CD8-positive, alpha-beta memory T cell (primary cell): ENCODE results near the gene ZCCHC17. TPM values are rescaled to one million over a fixed set of nuclear protein-coding genes. Genes with fewer than 3 reads are reported as not detected.

Experiments
- CTCF ChIA-PET: fragments of 350-600 bp; sonication (Branson Sonifier 250); formaldehyde crosslinking; loops from one replicate; lab custom pipeline; 2021; ENCODE audit warnings: antibody characterized with exemption; lab: Charles Lee
- POLR2A ChIA-PET: fragments of 350-600 bp; sonication (Branson Sonifier 250); formaldehyde crosslinking; loops from one replicate; lab custom pipeline; 2021; ENCODE audit warnings: antibody characterized with exemption; lab: Charles Lee
- DNase-seq, 5 donors: peaks; one replicate each; pipeline versions ENCODE4 v3.0.0 to v3.0.0-alpha.2; 2020 to 2022; ENCODE audit warnings: mixed read lengths in 1 of 5
- H3K27ac ChIP-seq: one replicate; pipeline ENCODE4 v1.7.0; 2013; ENCODE audit warnings: low read depth, mild to moderate bottlenecking, low read length, moderate library complexity
- H3K27me3 ChIP-seq: 2 replicates; pipeline ENCODE4 v1.7.0; 2013; ENCODE audit warnings: low read length, mild to moderate bottlenecking; ENCODE audit not compliant: insufficient read depth, poor library complexity, severe bottlenecking
- H3K36me3 ChIP-seq: 2 replicates; pipeline ENCODE4 v1.7.0; 2013; ENCODE audit warnings: mild to moderate bottlenecking, low read length, moderate library complexity; ENCODE audit not compliant: insufficient read depth
- H3K4me1 ChIP-seq: 2 replicates; pipeline ENCODE4 v1.7.0; 2013; ENCODE audit warnings: mild to moderate bottlenecking, low read length, moderate library complexity; ENCODE audit not compliant: insufficient read depth
- H3K4me3 ChIP-seq: 2 replicates; pipeline ENCODE4 v1.7.0; 2013; ENCODE audit warnings: mild to moderate bottlenecking, low read length
- H3K9me3 ChIP-seq: 2 replicates; pipeline ENCODE4 v1.7.0; 2013; ENCODE audit warnings: mild to moderate bottlenecking, low read length
- H3K27ac Mint-ChIP-seq, 8 donors: one replicate each; pipeline ENCODE4 v1.8.0; 2020 to 2021; ENCODE audit warnings: mixed read lengths in 8 of 8, mild to moderate bottlenecking in 6 of 8, inconsistent platforms in 3 of 8, moderate library complexity in 3 of 8
- H3K27me3 Mint-ChIP-seq, 2 donors: one replicate each; pipeline ENCODE4 v1.8.0; 2020 to 2021; ENCODE audit warnings: mixed read lengths in 2 of 2, mild to moderate bottlenecking in 1 of 2, moderate library complexity in 1 of 2
- H3K36me3 Mint-ChIP-seq, 3 donors: one replicate each; pipeline ENCODE4 v1.8.0; 2020 to 2021; ENCODE audit warnings: mixed read lengths in 3 of 3, inconsistent platforms in 1 of 3, mild to moderate bottlenecking in 1 of 3
- H3K4me1 Mint-ChIP-seq, 3 donors: one replicate each; pipeline ENCODE4 v1.8.0; 2020 to 2021; ENCODE audit warnings: mixed read lengths in 3 of 3, inconsistent platforms in 1 of 3, mild to moderate bottlenecking in 1 of 3
- H3K4me3 Mint-ChIP-seq, 7 donors: one replicate each; pipeline ENCODE4 v1.8.0; 2020 to 2021; ENCODE audit warnings: mixed read lengths in 7 of 7, mild to moderate bottlenecking in 6 of 7, moderate library complexity in 4 of 7, inconsistent platforms in 2 of 7
- H3K9me3 Mint-ChIP-seq, 5 donors: one replicate each; pipeline ENCODE4 v1.8.0; 2020 to 2022; ENCODE audit warnings: mixed read lengths in 5 of 5, mild to moderate bottlenecking in 3 of 5, moderate library complexity in 2 of 5, inconsistent platforms in 1 of 5
- polyA plus RNA-seq: library from polyadenylated mRNA; unstranded; fragments of 300-500 nt; fragmentation: Illumina TruSeq; gene quantifications from one replicate; pipeline ENCODE4 v1.2.3, GENCODE V29; 2021
- total RNA-seq, 2 experiments: library from RNA; stranded (reverse); gene quantifications; one replicate each; pipeline ENCODE4 v1.2.3, GENCODE V29; 2021

Gene ZCCHC17
- total and polyA plus RNA-seq, 3 experiments from 2014 or later = 30.4 to 51.0 (median 30.8) TPM

GRCh38 chr1:31362032-31362431, 65.2 kb downstream of the ZCCHC17 start:
- Histone ChIP-seq H3K9me3 (no peaks in the 10 kb centered on the region), H3K27ac (no peak overlapping the region), H3K4me1 (no peaks in the 10 kb centered on the region), H3K27me3 (no peaks in the 10 kb centered on the region), H3K36me3 (peaks cover 6% of the 10 kb centered on the region), H3K4me3 (no peak overlapping the region)
- no peak for DNase-seq
- H3K27ac Mint-ChIP-seq = no peak overlapping the region
- no peak overlapping the region for H3K4me3 Mint-ChIP-seq
- peaks cover 0 to 2% (median 0%) of the 10 kb centered on the region in 3 donors for H3K4me1 Mint-ChIP-seq
- peaks cover 8 to 75% (median 25%) of the 10 kb centered on the region in 3 donors for H3K36me3 Mint-ChIP-seq
- H3K27me3 Mint-ChIP-seq = no peaks in the 10 kb centered on the region
- POLR2A ChIA-PET = no interaction called here
- CTCF ChIA-PET = no interaction called here
- H3K9me3 Mint-ChIP-seq = no peaks in the 10 kb centered on the region

GRCh38 chr1:31364561-31365250, 67.9 kb downstream of the ZCCHC17 start:
- H3K4me1 Mint-ChIP-seq = no peaks in the 10 kb centered on the region
- H3K9me3 ChIP-seq = no peaks in the 10 kb centered on the region
- H3K4me3 Mint-ChIP-seq = no peak overlapping the region
- ChIA-PET POLR2A (no interaction called here), CTCF (no interaction called here)
- no peak overlapping the region for H3K27ac Mint-ChIP-seq
- no peaks in the 10 kb centered on the region for H3K27me3 Mint-ChIP-seq
- no peaks in the 10 kb centered on the region for H3K9me3 Mint-ChIP-seq
- H3K27ac ChIP-seq = no peak overlapping the region
- peaks cover 0 to 59% (median 15%) of the 10 kb centered on the region in 3 donors for H3K36me3 Mint-ChIP-seq
- H3K36me3 ChIP-seq = peaks cover 6% of the 10 kb centered on the region
- no peak overlapping the region for H3K4me3 ChIP-seq
- no peaks in the 10 kb centered on the region for H3K27me3 ChIP-seq
- DNase-seq = no peak
- H3K4me1 ChIP-seq = no peaks in the 10 kb centered on the region

- no peak overlapping the region for H3K27ac Mint-ChIP-seq
These were observed 70.0 kb downstream of the ZCCHC17 start for GRCh38 chr1:31366796-31367195.

GRCh38 chr1:31368611-31369107, 71.8 kb downstream of the ZCCHC17 start:
- POLR2A ChIA-PET = no interaction called here
- Mint-ChIP-seq H3K36me3 (peaks cover 0 to 35% (median 13%) of the 10 kb centered on the region in 3 donors), H3K27ac (peak overlapping the region in 1 of 8 donors; percentile 17), H3K4me3 (no peak overlapping the region), H3K4me1 (peaks cover 7 to 15% (median 12%) of the 10 kb centered on the region in 3 donors), H3K9me3 (no peaks in the 10 kb centered on the region), H3K27me3 (no peaks in the 10 kb centered on the region)
- no peak overlapping the region for H3K27ac ChIP-seq
- no peak for DNase-seq
- H3K4me1 ChIP-seq = peaks cover 8% of the 10 kb centered on the region
- H3K4me3 ChIP-seq = no peak overlapping the region
- H3K9me3 ChIP-seq = no peaks in the 10 kb centered on the region
- CTCF ChIA-PET = no interaction called here
- H3K36me3 ChIP-seq = peaks cover 6% of the 10 kb centered on the region
- no peaks in the 10 kb centered on the region for H3K27me3 ChIP-seq

More at GRCh38 chr1:31366796-31367195, 70.0 kb downstream of the ZCCHC17 start:
- POLR2A ChIA-PET = no interaction called here
- H3K36me3 ChIP-seq = peaks cover 6% of the 10 kb centered on the region
- Mint-ChIP-seq H3K36me3 (peaks cover 0 to 46% (median 13%) of the 10 kb centered on the region in 3 donors), H3K4me1 (no peaks in the 10 kb centered on the region), H3K27me3 (no peaks in the 10 kb centered on the region), H3K9me3 (no peaks in the 10 kb centered on the region), H3K4me3 (no peak overlapping the region)
- no peak overlapping the region for H3K27ac ChIP-seq
- no peaks in the 10 kb centered on the region for H3K9me3 ChIP-seq
- no peak for DNase-seq
- H3K4me3 ChIP-seq = no peak overlapping the region
- no peaks in the 10 kb centered on the region for H3K27me3 ChIP-seq
- H3K4me1 ChIP-seq = no peaks in the 10 kb centered on the region
- CTCF ChIA-PET = no interaction called here

- no peak for DNase-seq
- no peaks in the 10 kb centered on the region for H3K9me3 Mint-ChIP-seq
- Histone ChIP-seq H3K9me3 (no peaks in the 10 kb centered on the region), H3K27ac (no peak overlapping the region), H3K4me3 (no peak overlapping the region), H3K4me1 (peaks cover 8% of the 10 kb centered on the region), H3K27me3 (no peaks in the 10 kb centered on the region), H3K36me3 (no peaks in the 10 kb centered on the region)
- H3K36me3 Mint-ChIP-seq = peaks cover 0 to 21% (median 6%) of the 10 kb centered on the region in 3 donors
- H3K4me3 Mint-ChIP-seq = no peak overlapping the region
- CTCF ChIA-PET = no interaction called here
- H3K27me3 Mint-ChIP-seq = no peaks in the 10 kb centered on the region
- peaks cover 12 to 19% (median 16%) of the 10 kb centered on the region in 3 donors for H3K4me1 Mint-ChIP-seq
- POLR2A ChIA-PET = no interaction called here
- H3K27ac Mint-ChIP-seq = no peak overlapping the region
These were observed 73.2 kb downstream of the ZCCHC17 start for GRCh38 chr1:31370021-31370420.

DNA sequence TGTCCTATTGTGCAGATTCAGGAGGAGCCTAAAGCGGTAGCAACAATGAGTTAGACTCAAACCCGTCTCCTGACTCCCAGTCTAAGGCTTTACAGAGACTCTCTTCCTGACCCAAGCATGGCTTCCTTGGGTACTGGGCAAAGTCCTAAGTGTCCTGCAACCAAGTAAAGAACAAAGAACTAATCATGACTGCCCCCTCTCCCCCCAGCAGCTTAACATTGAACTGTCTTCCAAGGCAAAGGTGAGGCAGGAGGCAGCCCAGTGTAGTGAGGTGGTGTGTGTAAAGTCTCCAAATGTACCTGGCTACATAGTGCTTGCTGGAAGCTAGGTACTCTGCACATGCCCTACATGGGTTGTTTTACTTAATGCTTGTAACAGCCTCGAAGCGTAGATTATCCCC, 73.7 kb downstream of the ZCCHC17 start:
- no peak overlapping the region for H3K4me3 Mint-ChIP-seq
- Histone ChIP-seq H3K4me1 (peaks cover 8% of the 10 kb centered on the region), H3K36me3 (no peaks in the 10 kb centered on the region), H3K4me3 (no peak overlapping the region), H3K27me3 (no peaks in the 10 kb centered on the region), H3K27ac (no peak overlapping the region), H3K9me3 (no peaks in the 10 kb centered on the region)
- peaks cover 12 to 19% (median 16%) of the 10 kb centered on the region in 3 donors for H3K4me1 Mint-ChIP-seq
- ChIA-PET CTCF (no interaction called here), POLR2A (no interaction called here)
- H3K27me3 Mint-ChIP-seq = no peaks in the 10 kb centered on the region
- no peaks in the 10 kb centered on the region for H3K9me3 Mint-ChIP-seq
- H3K27ac Mint-ChIP-seq = peak overlapping the region in 2 of 8 donors; percentile 21 to 29
- no peak for DNase-seq
- peaks cover 0 to 17% (median 5%) of the 10 kb centered on the region in 3 donors for H3K36me3 Mint-ChIP-seq

DNA sequence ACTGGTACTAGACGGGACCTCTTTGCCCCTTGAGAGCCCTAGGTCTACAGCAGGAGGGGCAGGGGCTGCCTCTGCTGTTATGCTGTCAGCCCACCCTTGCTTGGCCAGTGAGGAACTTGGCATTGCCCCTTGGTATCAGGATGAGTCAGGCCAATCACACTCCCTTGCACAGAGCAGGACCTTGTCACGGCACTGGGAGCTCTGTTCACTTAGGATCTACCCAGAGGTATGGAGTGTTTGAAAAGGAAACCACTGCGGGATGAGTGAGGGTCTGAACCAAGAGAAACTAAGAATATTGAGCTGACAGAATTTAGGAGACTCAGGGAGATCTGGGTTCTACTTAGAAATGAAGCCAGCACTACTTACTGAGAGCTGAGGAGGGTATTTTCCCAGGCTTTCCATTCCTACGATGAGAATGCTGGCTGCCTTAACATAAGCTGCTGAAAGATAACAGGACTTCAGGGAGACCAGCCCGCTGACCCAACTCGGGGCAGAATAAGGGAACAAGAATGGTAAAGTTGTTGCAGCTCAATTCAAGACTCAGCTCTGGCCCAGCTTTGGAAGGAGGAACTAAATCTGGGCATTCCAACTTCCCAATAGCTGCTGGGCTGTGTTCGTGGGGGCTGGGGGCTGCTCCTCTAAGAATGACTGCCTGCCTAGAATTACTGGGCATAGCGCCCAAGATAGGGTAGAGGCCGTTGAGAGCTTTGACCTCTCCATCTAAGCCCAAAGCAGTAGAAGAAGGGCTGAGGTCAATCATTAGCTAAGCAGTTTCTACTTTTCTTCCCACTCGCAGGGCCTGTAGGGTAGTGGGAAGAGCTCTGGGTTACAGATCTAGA, 74.5 kb downstream of the ZCCHC17 start:
- H3K36me3 ChIP-seq = no peaks in the 10 kb centered on the region
- POLR2A ChIA-PET = no interaction called here

More for the DNA sequence above, 74.5 kb downstream of the ZCCHC17 start:
- peaks cover 0 to 10% (median 3%) of the 10 kb centered on the region in 3 donors for H3K36me3 Mint-ChIP-seq
- CTCF ChIA-PET = interaction anchor here (0.5 to 1.0 kb wide), 2 partner anchors 22 to 633 kb away, joined by 3 read pairs; no protein-coding TSS in a partner anchor
- no peaks in the 10 kb centered on the region for H3K27me3 Mint-ChIP-seq
- no peak for DNase-seq
- peak overlapping the region in 1 of 8 donors; percentile 61 for H3K27ac Mint-ChIP-seq
- H3K9me3 ChIP-seq = no peaks in the 10 kb centered on the region
- H3K27me3 ChIP-seq = no peaks in the 10 kb centered on the region
- H3K4me1 ChIP-seq = peaks cover 8% of the 10 kb centered on the region
- H3K4me3 ChIP-seq = no peak overlapping the region
- H3K9me3 Mint-ChIP-seq = no peaks in the 10 kb centered on the region
- no peak overlapping the region for H3K4me3 Mint-ChIP-seq
- peaks cover 12 to 19% (median 16%) of the 10 kb centered on the region in 3 donors for H3K4me1 Mint-ChIP-seq
- no peak overlapping the region for H3K27ac ChIP-seq
